Ascending aorta (tissue), 2 donors: ENCODE measurements around the gene TRAPPC3L. TPM values are rescaled to one million over a fixed set of nuclear protein-coding genes. Genes with fewer than 3 reads are reported as not detected.

Experiments used
- DNase-seq, 2 donors: peaks; one replicate each; pipeline ENCODE4 v3.0.0-alpha.2; 2019; ENCODE audit warnings: low spot score in 2 of 2
- H3K27ac ChIP-seq, 2 donors: fragments of 200-600 bp; sonication (generic); one replicate each; pipeline ENCODE4 v1.5.1; 2016 to 2017; ENCODE audit warnings: mild to moderate bottlenecking in 1 of 2
- H3K27me3 ChIP-seq: fragments of 200-600 bp; sonication (generic); one replicate; pipeline ENCODE4 v1.5.1; 2017
- H3K36me3 ChIP-seq, 2 donors: fragments of 200-600 bp; sonication (generic); one replicate each; pipeline ENCODE4 v1.5.1; 2016
- H3K4me1 ChIP-seq, 2 donors: fragments of 200-600 bp; sonication (generic); one replicate each; pipeline ENCODE4 v1.5.1; 2016 to 2017; ENCODE audit warnings: mild to moderate bottlenecking in 1 of 2
- H3K4me3 ChIP-seq, 2 donors: fragments of 200-600 bp; sonication (generic); one replicate each; pipeline ENCODE4 v1.5.1; 2016 to 2017; ENCODE audit warnings: mild to moderate bottlenecking in 1 of 2
- H3K9me3 ChIP-seq, 2 donors: fragments of 200-600 bp; sonication (generic); one replicate each; pipeline ENCODE4 v1.5.1; 2016
- intact Hi-C: fragments of 100-400 bp; cut with DNase I; formaldehyde crosslinking; loops from one replicate; pipeline ENCODE4 v1.15.1; 2023
- total RNA-seq: library from RNA; depleted of rRNA; stranded (reverse); fragments of >200 nt; gene quantifications from one replicate; pipeline ENCODE4 v1.1.0, GENCODE V29; 2016
- TF ChIP-seq, protein P1 (sequence below), 3 experiments: fragments of 200-600 bp in 2 of 3; fragments of 450-650 bp in 1 of 3; sonication (generic) in 2 of 3; IDR thresholded peaks; one replicate each; pipeline ENCODE4 v1.5.1; 2016 to 2019; ENCODE audit warnings: antibody characterized with exemption in 3 of 3, mild to moderate bottlenecking in 1 of 3, moderate library complexity in 1 of 3

The TRAPPC3L gene
- total RNA-seq, 1 donor from 2014 or later = not detected

DNA sequence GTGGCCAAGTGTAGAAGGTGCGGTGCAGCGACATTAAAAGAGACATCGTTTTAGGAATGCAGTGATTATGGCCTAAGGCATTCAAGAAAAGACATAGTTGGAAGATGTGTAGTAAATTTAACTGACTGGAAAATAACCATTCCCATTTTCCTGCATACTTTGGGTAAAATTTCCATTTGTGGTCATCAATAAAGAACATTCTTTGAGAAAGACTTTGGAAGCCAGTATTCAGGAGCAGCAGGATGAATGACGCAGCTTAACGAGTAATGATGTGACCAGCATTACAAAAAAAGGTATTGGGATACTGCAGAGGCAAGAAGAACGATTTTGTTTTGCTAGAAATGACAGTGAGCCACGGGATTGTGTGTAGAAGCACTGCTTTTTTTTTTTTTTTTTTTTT lies 18.8 kb upstream of the TRAPPC3L start:
- Histone ChIP-seq H3K9me3 (no peaks in the 10 kb centered on the region), H3K4me3 (no peak overlapping the region), H3K27me3 (no peaks in the 10 kb centered on the region), H3K36me3 (no peaks in the 10 kb centered on the region), H3K4me1 (no peaks in the 10 kb centered on the region), H3K27ac (no peak overlapping the region)
- TF ChIP-seq, protein P1, sequence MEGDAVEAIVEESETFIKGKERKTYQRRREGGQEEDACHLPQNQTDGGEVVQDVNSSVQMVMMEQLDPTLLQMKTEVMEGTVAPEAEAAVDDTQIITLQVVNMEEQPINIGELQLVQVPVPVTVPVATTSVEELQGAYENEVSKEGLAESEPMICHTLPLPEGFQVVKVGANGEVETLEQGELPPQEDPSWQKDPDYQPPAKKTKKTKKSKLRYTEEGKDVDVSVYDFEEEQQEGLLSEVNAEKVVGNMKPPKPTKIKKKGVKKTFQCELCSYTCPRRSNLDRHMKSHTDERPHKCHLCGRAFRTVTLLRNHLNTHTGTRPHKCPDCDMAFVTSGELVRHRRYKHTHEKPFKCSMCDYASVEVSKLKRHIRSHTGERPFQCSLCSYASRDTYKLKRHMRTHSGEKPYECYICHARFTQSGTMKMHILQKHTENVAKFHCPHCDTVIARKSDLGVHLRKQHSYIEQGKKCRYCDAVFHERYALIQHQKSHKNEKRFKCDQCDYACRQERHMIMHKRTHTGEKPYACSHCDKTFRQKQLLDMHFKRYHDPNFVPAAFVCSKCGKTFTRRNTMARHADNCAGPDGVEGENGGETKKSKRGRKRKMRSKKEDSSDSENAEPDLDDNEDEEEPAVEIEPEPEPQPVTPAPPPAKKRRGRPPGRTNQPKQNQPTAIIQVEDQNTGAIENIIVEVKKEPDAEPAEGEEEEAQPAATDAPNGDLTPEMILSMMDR (IDR thresholded peaks at IDR 0.05) = no peak
- intact Hi-C loops = loop anchor here (5.0 kb wide), 1 partner anchor 347 kb away; no protein-coding TSS in a partner anchor
- no peak for DNase-seq

- TF ChIP-seq, protein P1 (IDR thresholded peaks at IDR 0.05) = no peak
- H3K27me3 ChIP-seq = no peaks in the 10 kb centered on the region
- H3K27ac ChIP-seq = no peak overlapping the region
- no peak for DNase-seq
- H3K4me3 ChIP-seq = no peak overlapping the region
- no peaks in the 10 kb centered on the region for H3K36me3 ChIP-seq
- H3K9me3 ChIP-seq = no peaks in the 10 kb centered on the region
- no peaks in the 10 kb centered on the region for H3K4me1 ChIP-seq
- intact Hi-C loops = loop anchor here (5.0 kb wide), 1 partner anchor 347 kb away; no protein-coding TSS in a partner anchor
These were observed 18.3 kb upstream of the TRAPPC3L start for GRCh38 chr6:116563830-116564229.

- Histone ChIP-seq H3K27me3 (no peaks in the 10 kb centered on the region), H3K36me3 (no peaks in the 10 kb centered on the region), H3K4me3 (no peak overlapping the region), H3K9me3 (no peaks in the 10 kb centered on the region), H3K4me1 (no peaks in the 10 kb centered on the region), H3K27ac (no peak overlapping the region)
- intact Hi-C loops = loop anchor here (5.0 kb wide), 1 partner anchor 345 kb away; no protein-coding TSS in a partner anchor
- DNase-seq = no peak
- TF ChIP-seq, protein P1 (IDR thresholded peaks at IDR 0.05) = no peak
These were observed 17.1 kb upstream of the TRAPPC3L start for GRCh38 chr6:116562614-116563013.

- Histone ChIP-seq H3K9me3 (no peaks in the 10 kb centered on the region), H3K36me3 (no peaks in the 10 kb centered on the region), H3K4me1 (no peaks in the 10 kb centered on the region), H3K4me3 (no peak overlapping the region), H3K27me3 (no peaks in the 10 kb centered on the region), H3K27ac (no peak overlapping the region)
- TF ChIP-seq, protein P1 (IDR thresholded peaks at IDR 0.05) = no peak
- intact Hi-C loops = loop anchor here (5.0 kb wide), 1 partner anchor 345 kb away; no protein-coding TSS in a partner anchor
- DNase-seq = no peak
These were observed 16.5 kb upstream of the TRAPPC3L start for GRCh38 chr6:116562019-116562403.

DNA sequence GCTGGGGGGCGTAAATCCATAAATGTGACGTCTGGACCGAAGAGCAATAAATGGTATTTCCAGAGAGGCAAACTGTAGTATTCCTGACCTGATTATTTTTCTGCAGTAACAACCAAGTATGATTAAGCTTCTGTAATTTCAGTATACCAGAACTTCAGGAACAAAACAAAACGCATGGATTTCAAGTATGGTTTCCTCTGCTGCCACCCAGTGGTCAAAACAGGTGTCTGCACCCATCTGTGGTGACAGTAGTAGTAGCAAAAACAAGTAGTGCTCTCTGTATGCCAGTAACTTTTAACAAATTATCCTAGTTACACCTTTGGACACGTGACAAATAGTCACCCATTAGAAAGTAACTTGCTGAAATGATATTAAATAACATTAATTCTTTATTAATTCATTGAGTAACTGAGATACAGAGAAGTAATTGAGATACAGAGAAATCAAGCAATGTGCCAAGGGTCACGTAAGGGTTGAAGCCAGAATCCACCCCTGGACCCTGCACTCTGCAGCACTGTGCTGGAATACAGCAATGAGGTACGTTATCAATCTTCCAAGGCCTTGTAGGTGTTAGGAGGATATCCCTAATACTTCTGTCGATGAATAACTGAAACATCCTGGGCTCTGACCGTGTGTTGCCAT lies 16.0 kb upstream of the TRAPPC3L start:
- peak; percentile 31 to 88 for DNase-seq
- Histone ChIP-seq H3K4me3 (peak overlapping the region in 1 of 2 donors; percentile 43), H3K9me3 (no peaks in the 10 kb centered on the region), H3K27ac (no peak overlapping the region), H3K36me3 (no peaks in the 10 kb centered on the region), H3K27me3 (no peaks in the 10 kb centered on the region), H3K4me1 (no peaks in the 10 kb centered on the region)
- intact Hi-C loops = loop anchor here (1.0 to 5.0 kb wide), 3 partner anchors 25 to 344 kb away; no protein-coding TSS in a partner anchor
- TF ChIP-seq, protein P1 (IDR thresholded peaks at IDR 0.05) = peak; percentile 75 to 91 (median 89)
